Activated CD4-positive, alpha-beta T cell treated with anti-CD3 and anti-CD28 coated beads for 36 hours (primary cell): Measurements from ENCODE around the gene UQCR10. TPM values are rescaled to one million over a fixed set of nuclear protein-coding genes. Genes with fewer than 3 reads are reported as not detected.

Experiments used
- ATAC-seq: fragments of 200-7000 bp; cut with Tn5 transposase; one replicate; pipeline ENCODE4 v1.10.0; 2021; ENCODE audit warnings: mild to moderate bottlenecking, moderate library complexity
- CTCF ChIA-PET: fragments of 350-600 bp; sonication (Branson Sonifier 250); formaldehyde crosslinking; loops from one replicate; lab custom pipeline; 2021; ENCODE audit warnings: antibody characterized with exemption; lab: Charles Lee
- POLR2A ChIA-PET: fragments of 350-600 bp; sonication (Branson Sonifier 250); formaldehyde crosslinking; loops from one replicate; lab custom pipeline; 2021; ENCODE audit warnings: antibody characterized with exemption, inconsistent platforms; lab: Charles Lee
- DNase-seq: peaks from one replicate; pipeline ENCODE4 v3.0.0-alpha.2; 2020
- H3K27ac Mint-ChIP-seq: one replicate; pipeline ENCODE4 v1.8.0; 2021; ENCODE audit warnings: mixed read lengths
- H3K27me3 Mint-ChIP-seq: one replicate; pipeline ENCODE4 v1.8.0; 2021; ENCODE audit warnings: mixed read lengths
- H3K36me3 Mint-ChIP-seq: one replicate; pipeline ENCODE4 v1.8.0; 2021; ENCODE audit warnings: low read depth, mixed read lengths
- H3K4me1 Mint-ChIP-seq: one replicate; pipeline ENCODE4 v1.8.0; 2021; ENCODE audit warnings: mixed read lengths
- H3K4me3 Mint-ChIP-seq: one replicate; pipeline ENCODE4 v1.8.0; 2021; ENCODE audit warnings: mild to moderate bottlenecking, moderate library complexity, mixed read lengths
- H3K9me3 Mint-ChIP-seq: one replicate; pipeline ENCODE4 v1.8.0; 2021; ENCODE audit warnings: low read depth, mixed read lengths
- intact Hi-C, 2 experiments: fragments of 100-400 bp; cut with DNase I in 1 of 2; cut with micrococcal nuclease in 1 of 2; formaldehyde crosslinking; loops; one replicate each; pipeline versions ENCODE4 v1.14.2 to v1.15.1; 2022 to 2024; cut with DNase I, micrococcal nuclease
- total RNA-seq, 2 experiments: library from RNA; stranded (reverse); gene quantifications; one replicate each; pipeline ENCODE4 v1.2.3, GENCODE V29; 2021

Gene UQCR10
- 10 to 100 TPM; 95.5 to 95.9 TPM for total RNA-seq

- intact Hi-C loops, result loop anchor here (1.0 to 10.0 kb wide), 21 partner anchors 71 to 1201 kb away; partner anchors contain the start of genes AP1B1 (in 2 of the 2), ASCC2 (in 2 of the 2), MTMR3 (in 2 of the 2) and CASTOR1 (in 1 of the 2)
- no peaks in the 10 kb centered on the region for H3K9me3 Mint-ChIP-seq
- ATAC-seq (peak; percentile 84), DNase-seq (peak; percentile 96)
- peak within 1 kb of the TSS; percentile 98 for H3K27ac Mint-ChIP-seq
- peaks cover 29% of the 10 kb centered on the region for H3K36me3 Mint-ChIP-seq
- peaks cover 31% of the 10 kb centered on the region for H3K4me1 Mint-ChIP-seq
- peak within 1 kb of the TSS; percentile 99 for H3K4me3 Mint-ChIP-seq
- POLR2A ChIA-PET, result interaction anchor here (1.1 kb wide), 1 partner anchor 214 kb away, joined by 4 read pairs; the partner anchor contains the start of gene THOC5
- CTCF ChIA-PET, result interaction anchor here (0.7 to 1.4 kb wide), 3 partner anchors 11 to 141 kb away, joined by 3 read pairs; no protein-coding TSS in a partner anchor
- no peaks in the 10 kb centered on the region for H3K27me3 Mint-ChIP-seq
Observed at GRCh38 chr22:29767171-29768051, at the start of gene UQCR10. UQCR10 (plus strand) TSS chr22:29767369; CDS start chr22:29767399, 30 bp downstream.

- H3K27ac Mint-ChIP-seq, result no peak overlapping the region
- no peak for DNase-seq
- ChIA-PET CTCF (interaction anchor here (0.6 to 2.9 kb wide), 2 partner anchors 287 to 302 kb away, joined by 3 to 7 read pairs; no protein-coding TSS in a partner anchor), POLR2A (no interaction called here)
- intact Hi-C loops, result no loop called here
- no peaks in the 10 kb centered on the region for H3K9me3 Mint-ChIP-seq
- no peaks in the 10 kb centered on the region for H3K4me1 Mint-ChIP-seq
- H3K4me3 Mint-ChIP-seq, result no peak overlapping the region
- H3K36me3 Mint-ChIP-seq, result no peaks in the 10 kb centered on the region
- H3K27me3 Mint-ChIP-seq, result peaks cover 30% of the 10 kb centered on the region
- no peak for ATAC-seq
Observed at GRCh38 chr22:29717789-29718188, 49.4 kb upstream of the UQCR10 start.

GRCh38 chr22:29718949-29719898, 47.9 kb upstream of the UQCR10 start:
- intact Hi-C loops, result no loop called here
- ChIA-PET POLR2A (no interaction called here), CTCF (interaction anchor here (0.7 to 2.9 kb wide), 4 partner anchors 83 to 286 kb away, joined by 3 to 7 read pairs (median 3); no protein-coding TSS in a partner anchor)
- Mint-ChIP-seq H3K27me3 (peaks cover 30% of the 10 kb centered on the region), H3K4me3 (no peak overlapping the region), H3K4me1 (no peaks in the 10 kb centered on the region), H3K36me3 (no peaks in the 10 kb centered on the region), H3K9me3 (no peaks in the 10 kb centered on the region), H3K27ac (no peak overlapping the region)
- ATAC-seq (no peak), DNase-seq (no peak)

GRCh38 chr22:29719899-29720645, 47.1 kb upstream of the UQCR10 start, which contains the start of gene CABP7:
CABP7 (plus strand) TSS chr22:29720003; CDS start chr22:29720425, 422 bp downstream.
- no peak within 1 kb of the TSS for H3K4me3 Mint-ChIP-seq
- DNase-seq (peak; percentile 23), ATAC-seq (peak; percentile 50)
- ChIA-PET POLR2A (no interaction called here), CTCF (no interaction called here)
- intact Hi-C loops, result loop anchor here (10.0 kb wide), 2 partner anchors 285 to 365 kb away; partner anchors contain the start of gene HORMAD2 (in 1 of the 2)
- H3K27ac Mint-ChIP-seq, result no peak within 1 kb of the TSS
- no peaks in the 10 kb centered on the region for H3K9me3 Mint-ChIP-seq
- no peaks in the 10 kb centered on the region for H3K4me1 Mint-ChIP-seq
- H3K27me3 Mint-ChIP-seq, result peaks cover 30% of the 10 kb centered on the region
- H3K36me3 Mint-ChIP-seq, result no peaks in the 10 kb centered on the region

GRCh38 chr22:29720811-29721323, 46.3 kb upstream of the UQCR10 start:
- H3K4me3 Mint-ChIP-seq, result no peak overlapping the region
- ATAC-seq (no peak), DNase-seq (no peak)
- H3K27ac Mint-ChIP-seq, result no peak overlapping the region
- H3K9me3 Mint-ChIP-seq, result no peaks in the 10 kb centered on the region
- ChIA-PET CTCF (no interaction called here), POLR2A (no interaction called here)
- H3K27me3 Mint-ChIP-seq, result peaks cover 30% of the 10 kb centered on the region
- no peaks in the 10 kb centered on the region for H3K36me3 Mint-ChIP-seq
- H3K4me1 Mint-ChIP-seq, result no peaks in the 10 kb centered on the region
- intact Hi-C loops, result loop anchor here (10.0 kb wide), 2 partner anchors 284 to 364 kb away; partner anchors contain the start of gene HORMAD2 (in 1 of the 2)

- ATAC-seq, result no peak
- no peak for DNase-seq
- Mint-ChIP-seq H3K27ac (no peak overlapping the region), H3K9me3 (no peaks in the 10 kb centered on the region), H3K4me3 (no peak overlapping the region), H3K36me3 (no peaks in the 10 kb centered on the region), H3K27me3 (peaks cover 23% of the 10 kb centered on the region), H3K4me1 (no peaks in the 10 kb centered on the region)
- POLR2A ChIA-PET, result no interaction called here
- intact Hi-C loops, result loop anchor here (10.0 kb wide), 2 partner anchors 283 to 363 kb away; partner anchors contain the start of gene HORMAD2 (in 1 of the 2)
- CTCF ChIA-PET, result no interaction called here
Observed at GRCh38 chr22:29722151-29722550, 45.0 kb upstream of the UQCR10 start.

GRCh38 chr22:29722587-29722986, 44.6 kb upstream of the UQCR10 start:
- intact Hi-C loops, result loop anchor here (10.0 kb wide), 2 partner anchors 282 to 362 kb away; partner anchors contain the start of gene HORMAD2 (in 1 of the 2)
- ChIA-PET POLR2A (no interaction called here), CTCF (interaction anchor here (0.6 kb wide), 1 partner anchor 11 kb away, joined by 3 read pairs; no protein-coding TSS in a partner anchor)
- peaks cover 19% of the 10 kb centered on the region for H3K27me3 Mint-ChIP-seq
- no peaks in the 10 kb centered on the region for H3K36me3 Mint-ChIP-seq
- no peak overlapping the region for H3K4me3 Mint-ChIP-seq
- no peaks in the 10 kb centered on the region for H3K9me3 Mint-ChIP-seq
- DNase-seq (no peak), ATAC-seq (no peak)
- no peaks in the 10 kb centered on the region for H3K4me1 Mint-ChIP-seq
- no peak overlapping the region for H3K27ac Mint-ChIP-seq

GRCh38 chr22:29723766-29724165, 43.4 kb upstream of the UQCR10 start:
- no peak for ATAC-seq
- CTCF ChIA-PET, result interaction anchor here (0.6 kb wide), 1 partner anchor 904 kb away, joined by 3 read pairs; no protein-coding TSS in a partner anchor
- intact Hi-C loops, result loop anchor here (10.0 kb wide), 2 partner anchors 281 to 361 kb away; partner anchors contain the start of gene HORMAD2 (in 1 of the 2)

GRCh38 chr22:29724843-29725242, 42.3 kb upstream of the UQCR10 start:
- POLR2A ChIA-PET, result no interaction called here
- intact Hi-C loops, result loop anchor here (10.0 kb wide), 2 partner anchors 280 to 360 kb away; partner anchors contain the start of gene HORMAD2 (in 1 of the 2)
- H3K36me3 Mint-ChIP-seq, result no peaks in the 10 kb centered on the region
- ATAC-seq (no peak), DNase-seq (no peak)
- CTCF ChIA-PET, result interaction anchor here (0.6 kb wide), 1 partner anchor 250 kb away, joined by 4 read pairs; no protein-coding TSS in a partner anchor
- no peaks in the 10 kb centered on the region for H3K9me3 Mint-ChIP-seq
- no peak overlapping the region for H3K4me3 Mint-ChIP-seq
- H3K27me3 Mint-ChIP-seq, result peaks cover 5% of the 10 kb centered on the region
- no peaks in the 10 kb centered on the region for H3K4me1 Mint-ChIP-seq
- H3K27ac Mint-ChIP-seq, result no peak overlapping the region

More at GRCh38 chr22:29723766-29724165, 43.4 kb upstream of the UQCR10 start:
- no peak for DNase-seq
- Mint-ChIP-seq H3K27me3 (peaks cover 12% of the 10 kb centered on the region), H3K4me3 (no peak overlapping the region), H3K9me3 (no peaks in the 10 kb centered on the region), H3K4me1 (no peaks in the 10 kb centered on the region), H3K36me3 (no peaks in the 10 kb centered on the region), H3K27ac (no peak overlapping the region)
- POLR2A ChIA-PET, result no interaction called here

- H3K9me3 Mint-ChIP-seq, result no peaks in the 10 kb centered on the region
- ATAC-seq, result no peak
- H3K4me3 Mint-ChIP-seq, result no peak overlapping the region
- ChIA-PET POLR2A (no interaction called here), CTCF (no interaction called here)
- H3K36me3 Mint-ChIP-seq, result no peaks in the 10 kb centered on the region
- H3K27me3 Mint-ChIP-seq, result peaks cover 5% of the 10 kb centered on the region
- no peak for DNase-seq
- H3K27ac Mint-ChIP-seq, result no peak overlapping the region
- intact Hi-C loops, result loop anchor here (10.0 kb wide), 2 partner anchors 279 to 359 kb away; partner anchors contain the start of gene HORMAD2 (in 1 of the 2)
- H3K4me1 Mint-ChIP-seq, result no peaks in the 10 kb centered on the region
Observed at GRCh38 chr22:29726106-29726505, 41.1 kb upstream of the UQCR10 start.
